Measurements from ENCODE around the gene ANKRD28. TPM values are rescaled to one million over a fixed set of nuclear protein-coding genes. Genes with fewer than 3 reads are reported as not detected.

ANKRD28 gene
- total and polyA plus RNA-seq, 2 of the 4 experiments (the other 2 are of a cell fraction), result 52.6 to 211 TPM

DNA sequence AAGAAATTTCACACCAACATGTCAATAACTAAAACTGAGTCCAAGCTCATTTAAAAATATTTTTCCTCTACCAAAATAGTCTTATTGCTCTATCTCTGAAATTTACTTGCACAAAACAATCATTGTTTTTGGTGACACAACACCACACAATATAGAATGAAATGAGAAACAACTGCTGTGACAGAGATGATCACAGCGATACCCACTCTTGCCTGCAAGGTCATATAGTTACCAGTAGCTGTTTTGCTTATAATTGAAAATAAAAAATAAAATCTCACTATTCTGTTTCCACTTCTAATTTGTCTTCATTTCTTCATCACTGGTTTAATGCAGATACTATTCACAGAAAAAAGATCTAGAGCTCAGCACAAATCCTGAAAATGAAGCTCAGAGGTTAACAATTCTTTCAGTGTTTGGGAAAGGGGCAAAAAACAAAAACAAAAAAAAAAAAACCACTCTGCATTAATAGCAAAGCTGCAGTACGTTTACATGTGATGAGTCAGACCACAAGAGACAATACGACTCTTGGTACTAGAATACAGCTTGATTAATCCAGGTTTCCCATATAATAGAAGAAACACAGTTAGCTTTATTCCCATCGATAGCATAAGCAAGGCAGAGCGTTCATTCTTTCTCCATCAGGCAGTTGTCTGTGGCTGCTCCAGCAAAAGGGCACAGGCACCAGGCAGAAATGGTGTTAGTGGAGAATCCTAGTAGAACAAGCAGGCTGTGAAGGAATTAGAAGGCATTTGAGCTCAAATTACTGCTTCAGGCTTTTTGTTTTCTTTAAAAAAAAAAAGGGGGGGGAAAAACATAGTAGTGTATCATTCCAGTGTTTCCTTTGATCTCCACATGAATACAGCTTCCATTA lies 773 bp downstream of the ANKRD28 start (continued):
- no peak for TF ChIP-seq RFX5 (IDR thresholded peaks at IDR 0.05; ENCODE audit: low read depth, low read length)
- TF ChIP-seq RCOR1 (IDR thresholded peaks at IDR 0.05; ENCODE audit: insufficient replicate concordance, low read length), result no peak
- no peak for TF ChIP-seq NFE2L2 (IDR thresholded peaks at IDR 0.05; ENCODE audit: low read depth, low read length)

DNA sequence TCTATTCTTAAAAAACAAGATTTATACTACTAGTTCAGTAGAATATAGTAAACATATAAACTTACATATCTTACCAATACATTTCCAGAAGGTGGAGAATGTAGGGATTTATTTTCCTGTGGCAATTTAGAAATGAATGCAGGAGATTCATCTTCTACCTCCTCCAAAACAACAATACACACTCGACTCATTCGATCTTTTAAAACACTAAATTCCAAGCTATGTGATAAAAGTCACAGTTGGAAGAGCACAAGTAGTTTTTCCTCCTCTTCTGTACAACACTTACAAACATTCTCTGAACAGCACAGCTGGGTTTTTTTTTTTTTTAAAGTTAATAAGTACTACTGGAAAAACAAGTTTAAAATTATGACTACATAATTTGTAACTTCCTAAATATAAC lies 1.4 kb downstream of the ANKRD28 start:
- DNase-seq, result no peak
- in situ Hi-C loops (cut with MboI; ENCODE audit: low sequenced_read_pairs), result no loop called here
- no peak for TF ChIP-seq RAD21 (IDR thresholded peaks at IDR 0.05; ENCODE audit: low read length)
- no peak for TF ChIP-seq SMC3 (IDR thresholded peaks at IDR 0.05; ENCODE audit: low read depth, low read length)
- no peak for TF ChIP-seq RFX5 (IDR thresholded peaks at IDR 0.05; ENCODE audit: low read depth, low read length)
- TF ChIP-seq FOS (IDR thresholded peaks at IDR 0.05; ENCODE audit: low read depth, low read length), result no peak
- TF ChIP-seq NFE2L2 (IDR thresholded peaks at IDR 0.05; ENCODE audit: low read depth, low read length), result no peak
- TF ChIP-seq, protein P1, sequence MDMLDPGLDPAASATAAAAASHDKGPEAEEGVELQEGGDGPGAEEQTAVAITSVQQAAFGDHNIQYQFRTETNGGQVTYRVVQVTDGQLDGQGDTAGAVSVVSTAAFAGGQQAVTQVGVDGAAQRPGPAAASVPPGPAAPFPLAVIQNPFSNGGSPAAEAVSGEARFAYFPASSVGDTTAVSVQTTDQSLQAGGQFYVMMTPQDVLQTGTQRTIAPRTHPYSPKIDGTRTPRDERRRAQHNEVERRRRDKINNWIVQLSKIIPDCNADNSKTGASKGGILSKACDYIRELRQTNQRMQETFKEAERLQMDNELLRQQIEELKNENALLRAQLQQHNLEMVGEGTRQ (IDR thresholded peaks at IDR 0.05; ENCODE audit: low read depth, low read length), result no peak
- TF ChIP-seq, protein P2, sequence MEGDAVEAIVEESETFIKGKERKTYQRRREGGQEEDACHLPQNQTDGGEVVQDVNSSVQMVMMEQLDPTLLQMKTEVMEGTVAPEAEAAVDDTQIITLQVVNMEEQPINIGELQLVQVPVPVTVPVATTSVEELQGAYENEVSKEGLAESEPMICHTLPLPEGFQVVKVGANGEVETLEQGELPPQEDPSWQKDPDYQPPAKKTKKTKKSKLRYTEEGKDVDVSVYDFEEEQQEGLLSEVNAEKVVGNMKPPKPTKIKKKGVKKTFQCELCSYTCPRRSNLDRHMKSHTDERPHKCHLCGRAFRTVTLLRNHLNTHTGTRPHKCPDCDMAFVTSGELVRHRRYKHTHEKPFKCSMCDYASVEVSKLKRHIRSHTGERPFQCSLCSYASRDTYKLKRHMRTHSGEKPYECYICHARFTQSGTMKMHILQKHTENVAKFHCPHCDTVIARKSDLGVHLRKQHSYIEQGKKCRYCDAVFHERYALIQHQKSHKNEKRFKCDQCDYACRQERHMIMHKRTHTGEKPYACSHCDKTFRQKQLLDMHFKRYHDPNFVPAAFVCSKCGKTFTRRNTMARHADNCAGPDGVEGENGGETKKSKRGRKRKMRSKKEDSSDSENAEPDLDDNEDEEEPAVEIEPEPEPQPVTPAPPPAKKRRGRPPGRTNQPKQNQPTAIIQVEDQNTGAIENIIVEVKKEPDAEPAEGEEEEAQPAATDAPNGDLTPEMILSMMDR (conservative IDR thresholded peaks at IDR 0.05; ENCODE audit: low read depth, low read length), result no peak
- TF ChIP-seq CEBPB (IDR thresholded peaks at IDR 0.05; ENCODE audit: low read depth, low read length), result no peak
- no peak for TF ChIP-seq MAZ (IDR thresholded peaks at IDR 0.05; ENCODE audit: borderline replicate concordance, low read depth, low read length)
- TF ChIP-seq MAFK (IDR thresholded peaks at IDR 0.05; ENCODE audit: low read depth, low read length), result no peak

More for the DNA sequence above, 1.4 kb downstream of the ANKRD28 start:
- Histone ChIP-seq H3K36me3 (ENCODE audit: control insufficient read depth, insufficient read depth, low read length) (peaks cover 7% of the 10 kb centered on the region), H3K18ac (ENCODE audit: low read depth, low read length) (peak overlapping the region; percentile 97), H3K79me1 (ENCODE audit: low read depth in 1 of 2, low read length in 2 of 2) (peaks cover 5 to 19% of the 10 kb centered on the region in 2 experiments; a peak in 2 of 4 replicates), H4K91ac (ENCODE audit: insufficient read depth, low read depth, low read length) (peak overlapping the region; percentile 16; the same call in 1 of the 2 replicates), H2AK9ac (replicated peaks; ENCODE audit: low read depth, low read length, poor library complexity) (no peak overlapping the region), H2AK5ac (ENCODE audit: low read depth, low read length) (no peak overlapping the region), H3K56ac (ENCODE audit: extremely low read depth, insufficient read depth, low read length) (peak overlapping the region; percentile 96), H3K4ac (ENCODE audit: low read depth, low read length) (peak overlapping the region; percentile 100; the same call in 1 of the 2 replicates), H3K4me1 (ENCODE audit: control insufficient read depth, insufficient read depth, low read length) (peaks cover 4% of the 10 kb centered on the region; the same call in 1 of the 2 replicates), H3K4me3 (ENCODE audit: insufficient read depth, low read depth, low read length) (peak overlapping the region; percentile 80), H4K5ac (ENCODE audit: low read depth, low read length) (peak overlapping the region; percentile 92; the same call in 1 of the 2 replicates), H2BK5ac (ENCODE audit: low read depth, low read length, poor library complexity, severe bottlenecking) (peak overlapping the region; percentile 100), H3K23ac (ENCODE audit: low read depth, low read length) (peak overlapping the region; percentile 82), H3K9me3 (ENCODE audit: control insufficient read depth, insufficient read depth, low read length) (no peaks in the 10 kb centered on the region), H4K20me1 (ENCODE audit: insufficient read depth, low read length) (peaks cover 4% of the 10 kb centered on the region; the same call in 1 of the 2 replicates), H3K27ac (ENCODE audit: insufficient read depth, low read length) (peak overlapping the region; percentile 99; the same call in 1 of the 2 replicates), H4K8ac (ENCODE audit: low read depth in 2 of 2, low read length in 2 of 2) (peak overlapping the region; percentile 42 to 50; a peak in 3 of 4 replicates), H3K14ac (replicated peaks; ENCODE audit: low read depth, low read length) (peak overlapping the region; percentile 88), H3K27me3 (ENCODE audit: control insufficient read depth, insufficient read depth, low read length) (no peaks in the 10 kb centered on the region), H3K9ac (ENCODE audit: low read depth, low read length) (peak overlapping the region; percentile 100), H2AFZ (replicated peaks; ENCODE audit: low read length, poor library complexity) (no peak overlapping the region), H2BK20ac (ENCODE audit: low read depth, low read length) (no peak overlapping the region; the same call in 1 of the 2 replicates), H2BK15ac (ENCODE audit: low read depth, low read length) (0 out of 3 replicates have a peak overlapping the region, but pooled peaks have one; percentile 4), H2BK120ac (ENCODE audit: low read depth, low read length) (peak overlapping the region; percentile 74), H3K4me2 (ENCODE audit: low read depth, low read length) (peak overlapping the region; percentile 97), H3K9me1 (ENCODE audit: insufficient read depth, low read length) (no peaks in the 10 kb centered on the region)
- ChIA-PET POLR2A (ENCODE audit: unreplicated experiment) (interaction anchor here (0.6 to 1.3 kb wide), 4 partner anchors 15 to 162 kb away, joined by 3 to 6 read pairs (median 3); no protein-coding TSS in a partner anchor), CTCF (interaction anchor here (0.6 to 1.5 kb wide), 5 partner anchors 21 to 60 kb away, joined by 3 to 8 read pairs (median 4); no protein-coding TSS in a partner anchor)
- WGBS, 2 experiments (ENCODE audit: extremely low coverage in 2 of 2, insufficient read length in 1 of 2), result no CpG with 5 or more reads among the region's 2 CpGs
- dilution Hi-C loops (cut with HindIII; ENCODE audit: low sequenced_read_pairs, unreplicated experiment) (no loop called here), intact Hi-C loops (cut with micrococcal nuclease) (loop anchor here (2.0 to 5.0 kb wide), 2 partner anchors 28 to 164 kb away; no protein-coding TSS in a partner anchor)
- BruUV-seq (replicated peaks), result no TSS peak
- ATAC-seq (ENCODE audit: low read depth), result no peak

Data from IMR-90 (cell line).